Activated CD8-positive, alpha-beta T cell treated with anti-CD3 and anti-CD28 coated beads, Interleukin-2, amount 10 ng/mL, durations not matched to agents 7 days and 5 days (primary cell): ENCODE measurements around the gene MATCAP1. TPM values are rescaled to one million over a fixed set of nuclear protein-coding genes. Genes with fewer than 3 reads are reported as not detected.

Experiments used
- ATAC-seq: fragments of 150-1000 bp; cut with Tn5 transposase; one replicate; pipeline ENCODE4 v1.10.0; 2021; ENCODE audit warnings: moderate library complexity
- CTCF ChIA-PET: fragments of 350-600 bp; sonication (Branson Sonifier 250); formaldehyde crosslinking; loops from one replicate; lab custom pipeline; 2021; ENCODE audit warnings: antibody characterized with exemption; lab: Charles Lee
- POLR2A ChIA-PET: fragments of 350-600 bp; sonication (Branson Sonifier 250); formaldehyde crosslinking; loops from one replicate; lab custom pipeline; 2021; ENCODE audit warnings: antibody characterized with exemption; lab: Charles Lee
- DNase-seq: peaks from one replicate; pipeline ENCODE4 v3.0.0-alpha.2; 2020
- H3K27ac Mint-ChIP-seq: one replicate; pipeline ENCODE4 v1.8.0; 2021; ENCODE audit warnings: mild to moderate bottlenecking, mixed read lengths
- H3K27me3 Mint-ChIP-seq: one replicate; pipeline ENCODE4 v1.8.0; 2021; ENCODE audit warnings: low read depth, mixed read lengths
- H3K36me3 Mint-ChIP-seq: one replicate; pipeline ENCODE4 v1.8.0; 2021; ENCODE audit warnings: low read depth, mixed read lengths
- H3K4me1 Mint-ChIP-seq: one replicate; pipeline ENCODE4 v1.8.0; 2021; ENCODE audit warnings: low read depth, mixed read lengths
- H3K4me3 Mint-ChIP-seq: one replicate; pipeline ENCODE4 v1.8.0; 2021; ENCODE audit warnings: mild to moderate bottlenecking, mixed read lengths
- H3K9me3 Mint-ChIP-seq: one replicate; pipeline ENCODE4 v1.8.0; 2022; ENCODE audit warnings: mixed read lengths; ENCODE audit not compliant: insufficient read depth
- total RNA-seq, 2 experiments: library from RNA; stranded (reverse); gene quantifications; one replicate each; pipeline ENCODE4 v1.2.3, GENCODE V29; 2021

MATCAP1 gene
- total RNA-seq, 2 experiments from 2014 or later = 43.3 to 48.2 TPM

GRCh38 chr16:67188323-67188722 is 4.6 kb upstream of the MATCAP1 start:
- H3K27me3 Mint-ChIP-seq = peaks cover 13% of the 10 kb centered on the region
- ChIA-PET CTCF (interaction anchor here (1.1 to 3.7 kb wide), 2 partner anchors 33 to 170 kb away, joined by 4 to 12 read pairs; no protein-coding TSS in a partner anchor), POLR2A (interaction anchor here (1.4 kb wide), 1 partner anchor 205 kb away, joined by 3 read pairs; no protein-coding TSS in a partner anchor)
- H3K4me3 Mint-ChIP-seq = no peak overlapping the region
- no peaks in the 10 kb centered on the region for H3K9me3 Mint-ChIP-seq
- DNase-seq (no peak), ATAC-seq (no peak)
- H3K36me3 Mint-ChIP-seq = peaks cover 9% of the 10 kb centered on the region
- H3K4me1 Mint-ChIP-seq = peaks cover 29% of the 10 kb centered on the region
- H3K27ac Mint-ChIP-seq = no peak overlapping the region

DNA sequence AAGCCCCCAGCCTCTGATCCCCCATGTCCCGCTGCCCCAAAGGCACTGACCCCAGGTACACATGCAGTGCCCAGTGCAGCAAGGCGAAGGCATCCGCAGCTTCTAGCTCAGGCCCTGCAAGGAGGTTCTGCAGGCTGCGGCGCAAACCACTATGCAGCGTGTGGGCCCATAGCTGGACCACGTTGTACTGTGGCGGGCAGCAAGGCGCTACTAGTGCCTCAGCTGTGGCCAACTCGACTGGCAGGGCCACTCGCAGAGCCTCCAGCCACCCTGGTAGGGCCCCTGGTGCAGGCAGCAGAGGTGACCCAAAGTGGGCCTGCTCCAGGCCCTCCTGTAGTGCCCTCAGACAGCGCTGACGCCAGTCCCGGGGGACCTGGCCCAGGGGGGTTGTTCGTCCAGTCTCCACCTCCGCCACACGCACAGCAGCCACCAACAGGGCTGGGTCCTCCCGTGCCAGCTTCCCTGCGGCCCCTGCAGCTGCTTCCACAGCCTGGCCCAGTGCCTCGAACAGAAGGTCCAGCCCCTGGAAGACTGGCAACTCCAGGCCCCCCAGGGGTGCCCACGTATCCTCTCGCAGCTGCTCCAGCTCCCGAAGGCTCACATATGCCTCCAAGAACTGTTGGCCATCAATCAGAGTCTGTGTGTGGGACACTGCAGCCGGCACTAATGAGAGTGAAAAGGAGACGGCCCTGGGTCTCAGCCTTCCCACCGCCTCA is 3.6 kb upstream of the MATCAP1 start:
- H3K27me3 Mint-ChIP-seq = peaks cover 13% of the 10 kb centered on the region
- ChIA-PET POLR2A (no interaction called here), CTCF (interaction anchor here (2.4 to 5.8 kb wide), 4 partner anchors 12 to 169 kb away, joined by 10 to 41 read pairs (median 20); partner anchors contain the start of gene NOL3)
- H3K9me3 Mint-ChIP-seq = no peaks in the 10 kb centered on the region
- ATAC-seq (no peak), DNase-seq (no peak)
- no peak overlapping the region for H3K27ac Mint-ChIP-seq
- H3K36me3 Mint-ChIP-seq = no peaks in the 10 kb centered on the region
- H3K4me1 Mint-ChIP-seq = peaks cover 20% of the 10 kb centered on the region
- no peak overlapping the region for H3K4me3 Mint-ChIP-seq

GRCh38 chr16:67186550-67186950 is 2.8 kb upstream of the MATCAP1 start:
- Mint-ChIP-seq H3K4me1 (peaks cover 16% of the 10 kb centered on the region), H3K9me3 (no peaks in the 10 kb centered on the region), H3K27ac (no peak overlapping the region), H3K4me3 (no peak overlapping the region), H3K27me3 (peaks cover 13% of the 10 kb centered on the region), H3K36me3 (no peaks in the 10 kb centered on the region)
- CTCF ChIA-PET = interaction anchor here (0.6 to 5.8 kb wide), 5 partner anchors 12 to 207 kb away, joined by 3 to 41 read pairs (median 12); partner anchors contain the start of gene NOL3
- DNase-seq (no peak), ATAC-seq (no peak)
- POLR2A ChIA-PET = no interaction called here

DNA sequence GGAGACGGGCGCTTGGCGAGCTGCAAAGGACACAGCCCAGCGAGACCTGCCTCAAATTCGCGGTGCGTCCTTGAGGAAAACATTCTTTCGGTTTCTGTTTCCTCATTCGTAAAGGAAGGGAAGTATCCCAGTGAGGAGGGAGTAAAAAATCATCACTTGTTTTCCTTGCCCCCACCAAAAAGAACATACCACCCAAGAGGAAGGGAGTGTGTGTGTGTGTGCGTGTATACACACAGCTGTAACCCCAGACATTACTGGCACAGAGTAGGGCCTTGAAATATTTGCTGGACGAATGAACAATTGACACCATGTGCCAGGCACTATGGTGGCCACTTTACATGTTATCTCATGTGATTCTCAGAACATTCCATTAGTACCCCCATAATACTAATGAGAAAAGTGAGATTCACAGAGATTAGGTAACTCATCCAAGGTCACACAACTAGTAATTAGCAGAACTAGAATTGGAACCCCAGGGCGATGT is 1.9 kb upstream of the MATCAP1 start:
- Mint-ChIP-seq H3K9me3 (no peaks in the 10 kb centered on the region), H3K4me3 (no peak overlapping the region), H3K36me3 (no peaks in the 10 kb centered on the region), H3K4me1 (peaks cover 14% of the 10 kb centered on the region), H3K27ac (no peak overlapping the region), H3K27me3 (peaks cover 13% of the 10 kb centered on the region)
- DNase-seq (no peak), ATAC-seq (no peak)
- ChIA-PET CTCF (interaction anchor here (0.8 to 5.8 kb wide), 20 partner anchors 11 to 290 kb away, joined by 3 to 42 read pairs (median 6); partner anchors contain the start of genes CES3, FBXL8, NOL3 and TMEM208), POLR2A (interaction anchor here (0.7 to 0.8 kb wide), 2 partner anchors 210 to 232 kb away, joined by 3 to 4 read pairs; no protein-coding TSS in a partner anchor)

DNA sequence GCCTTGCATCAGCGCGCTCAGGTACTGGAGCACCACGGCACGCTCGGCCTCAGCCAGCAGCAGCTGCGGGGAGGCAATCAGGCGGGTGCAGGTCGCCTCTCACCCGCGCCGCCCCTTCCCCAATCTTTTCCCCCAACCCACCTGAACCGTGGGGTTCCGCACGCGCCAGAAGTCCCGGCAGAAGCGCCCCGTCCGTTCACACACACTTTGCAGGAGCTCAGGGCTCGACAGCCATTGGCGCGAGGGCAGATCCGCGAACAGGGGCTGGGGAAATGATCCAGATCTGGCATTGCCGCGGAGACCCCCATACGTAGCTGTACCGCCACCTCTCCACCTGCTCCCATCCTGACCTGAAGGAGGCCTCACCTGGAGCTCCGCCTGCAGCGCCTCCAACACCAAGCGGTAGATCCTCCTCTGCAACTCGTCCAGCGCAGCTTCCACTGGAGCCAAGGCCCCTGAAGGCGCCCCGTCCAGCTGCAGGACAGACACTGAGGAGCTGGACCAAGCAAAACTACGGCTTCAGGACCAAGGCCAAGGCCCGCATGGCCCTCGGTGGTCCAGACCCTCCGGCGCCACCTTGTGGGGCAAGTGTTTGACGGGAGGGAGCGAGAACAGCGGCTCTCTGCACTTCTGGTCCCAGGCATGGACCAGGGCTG is 1.4 kb upstream of the MATCAP1 start:
- Mint-ChIP-seq H3K4me3 (no peak overlapping the region), H3K27ac (no peak overlapping the region), H3K36me3 (no peaks in the 10 kb centered on the region), H3K27me3 (peaks cover 13% of the 10 kb centered on the region), H3K4me1 (peaks cover 14% of the 10 kb centered on the region), H3K9me3 (no peaks in the 10 kb centered on the region)
- POLR2A ChIA-PET = interaction anchor here (0.6 to 1.0 kb wide), 4 partner anchors 25 to 231 kb away, joined by 3 to 4 read pairs (median 4); partner anchors contain the start of gene B3GNT9
- peak; percentile 32 for ATAC-seq
- CTCF ChIA-PET = interaction anchor here (0.8 to 5.8 kb wide), 24 partner anchors 10 to 296 kb away, joined by 3 to 42 read pairs (median 6); partner anchors contain the start of genes CES3, FBXL8, NOL3 and TMEM208
- DNase-seq = peak; percentile 91

GRCh38 chr16:67184453-67184994 is 761 bp upstream of the MATCAP1 start:
- POLR2A ChIA-PET = interaction anchor here (0.6 to 1.0 kb wide), 2 partner anchors 24 to 34 kb away, joined by 3 to 4 read pairs; partner anchors contain the start of gene B3GNT9
- Mint-ChIP-seq H3K27me3 (peaks cover 13% of the 10 kb centered on the region), H3K36me3 (peaks cover 2% of the 10 kb centered on the region), H3K27ac (no peak overlapping the region), H3K4me3 (no peak overlapping the region), H3K9me3 (no peaks in the 10 kb centered on the region), H3K4me1 (peaks cover 14% of the 10 kb centered on the region)
- peak; percentile 54 for DNase-seq
- CTCF ChIA-PET = interaction anchor here (0.7 to 5.8 kb wide), 23 partner anchors 10 to 297 kb away, joined by 3 to 42 read pairs (median 6); partner anchors contain the start of genes CES3, FBXL8, TMEM208 and TRADD
- peak; percentile 10 for ATAC-seq

- POLR2A ChIA-PET = interaction anchor here (1.0 kb wide), 1 partner anchor 64 kb away, joined by 3 read pairs; the partner anchor contains the start of gene FHOD1
- ATAC-seq (no peak), DNase-seq (no peak)
- H3K4me3 Mint-ChIP-seq = no peak overlapping the region
- H3K36me3 Mint-ChIP-seq = peaks cover 5% of the 10 kb centered on the region
- H3K4me1 Mint-ChIP-seq = peaks cover 23% of the 10 kb centered on the region
- H3K27me3 Mint-ChIP-seq = peaks cover 13% of the 10 kb centered on the region
- CTCF ChIA-PET = interaction anchor here (0.8 to 5.8 kb wide), 11 partner anchors 8 to 432 kb away, joined by 3 to 42 read pairs (median 4); partner anchors contain the start of genes DYNC1LI2 and NOL3
- H3K9me3 Mint-ChIP-seq = no peaks in the 10 kb centered on the region
- no peak overlapping the region for H3K27ac Mint-ChIP-seq
Observed at GRCh38 chr16:67183284-67183626, 508 bp downstream of the MATCAP1 start.

- Mint-ChIP-seq H3K27ac (no peak overlapping the region), H3K4me3 (no peak overlapping the region), H3K9me3 (no peaks in the 10 kb centered on the region), H3K36me3 (peaks cover 10% of the 10 kb centered on the region), H3K4me1 (peaks cover 33% of the 10 kb centered on the region), H3K27me3 (peaks cover 18% of the 10 kb centered on the region)
- no peak for ATAC-seq
- ChIA-PET CTCF (interaction anchor here (0.8 to 5.8 kb wide), 12 partner anchors 7 to 431 kb away, joined by 3 to 42 read pairs (median 4); partner anchors contain the start of genes DYNC1LI2 and NOL3), POLR2A (no interaction called here)
- DNase-seq = no peak
Observed at GRCh38 chr16:67182288-67182687, 1.5 kb downstream of the MATCAP1 start.

DNA sequence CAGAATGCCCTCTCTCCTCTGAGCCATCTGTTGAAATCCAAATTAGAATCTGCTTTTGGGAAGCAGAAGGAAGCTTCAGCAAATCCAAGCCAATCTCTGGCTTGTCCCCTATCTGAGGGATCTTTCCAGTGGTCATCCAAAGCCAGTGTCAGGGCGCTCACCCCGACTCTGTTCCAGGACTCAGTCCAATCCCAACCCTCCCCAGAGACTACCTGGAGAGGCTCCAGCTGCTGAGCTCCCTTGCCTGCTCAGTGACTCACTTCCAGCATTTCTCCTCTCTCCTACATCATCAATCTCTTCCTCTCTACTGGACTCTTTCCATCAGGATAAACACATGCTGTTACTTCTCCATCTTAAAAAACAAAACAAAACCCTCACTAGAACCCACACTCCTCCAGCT is 2.4 kb downstream of the MATCAP1 start:
- DNase-seq (no peak), ATAC-seq (no peak)
- peaks cover 21% of the 10 kb centered on the region for H3K27me3 Mint-ChIP-seq
- POLR2A ChIA-PET = no interaction called here
- H3K36me3 Mint-ChIP-seq = peaks cover 15% of the 10 kb centered on the region
- H3K4me3 Mint-ChIP-seq = no peak overlapping the region
- no peaks in the 10 kb centered on the region for H3K9me3 Mint-ChIP-seq
- no peak overlapping the region for H3K27ac Mint-ChIP-seq
- CTCF ChIA-PET = interaction anchor here (0.9 kb wide), 2 partner anchors 12 to 164 kb away, joined by 3 read pairs; no protein-coding TSS in a partner anchor
- H3K4me1 Mint-ChIP-seq = peaks cover 37% of the 10 kb centered on the region

GRCh38 chr16:67180166-67180565 is 3.6 kb downstream of the MATCAP1 start:
- Mint-ChIP-seq H3K9me3 (no peaks in the 10 kb centered on the region), H3K4me1 (peaks cover 34% of the 10 kb centered on the region), H3K4me3 (no peak overlapping the region), H3K27me3 (peaks cover 14% of the 10 kb centered on the region), H3K27ac (no peak overlapping the region), H3K36me3 (peaks cover 20% of the 10 kb centered on the region)
- ATAC-seq (no peak), DNase-seq (no peak)
- ChIA-PET POLR2A (no interaction called here), CTCF (interaction anchor here (1.0 to 1.5 kb wide), 4 partner anchors 11 to 162 kb away, joined by 5 to 11 read pairs (median 6); partner anchors contain the start of genes FBXL8 and TRADD)
